Hepatocyte (in vitro differentiated cells): ENCODE data around the gene HSF5. TPM values are rescaled to one million over a fixed set of nuclear protein-coding genes. Genes with fewer than 3 reads are reported as not detected.

Experiments
- DNase-seq: peaks from one replicate; pipeline ENCODE4 v3.0.0-alpha.2; 2016; ENCODE audit warnings: low spot score
- H2AFZ ChIP-seq: fragments of 200-600 bp; sonication (generic); 2 replicates; pipeline ENCODE4 v1.6.0; 2016; ENCODE audit warnings: antibody characterized with exemption, mild to moderate bottlenecking
- H3K27ac ChIP-seq: fragments of 200-600 bp; sonication (generic); 2 replicates; pipeline ENCODE4 v1.5.1; 2016; ENCODE audit warnings: mild to moderate bottlenecking
- H3K27me3 ChIP-seq: fragments of 200-600 bp; sonication (generic); 2 replicates; pipeline ENCODE4 v1.6.1; 2016
- H3K36me3 ChIP-seq: fragments of 200-600 bp; sonication (generic); replicated peaks from 2 replicates; pipeline ENCODE4 v1.5.1; 2016; ENCODE audit warnings: low read depth; ENCODE audit not compliant: insufficient read depth
- H3K4me1 ChIP-seq: fragments of 200-600 bp; sonication (generic); 2 replicates; pipeline ENCODE4 v1.5.1; 2016; ENCODE audit warnings: mild to moderate bottlenecking, moderate library complexity; ENCODE audit not compliant: insufficient read depth
- H3K4me2 ChIP-seq: fragments of 200-600 bp; sonication (generic); 2 replicates; pipeline ENCODE4 v1.6.0; 2016
- H3K4me3 ChIP-seq: fragments of 200-600 bp; sonication (generic); 2 replicates; pipeline ENCODE4 v1.5.1; 2016; ENCODE audit warnings: mild to moderate bottlenecking
- H3K79me2 ChIP-seq: fragments of 200-600 bp; sonication (generic); 2 replicates; pipeline ENCODE4 v1.6.0; 2017; ENCODE audit warnings: mild to moderate bottlenecking
- H3K9me2 ChIP-seq: fragments of 200-600 bp; sonication (generic); replicated peaks from 2 replicates; pipeline ENCODE4 v1.6.0; 2017; ENCODE audit warnings: mild to moderate bottlenecking; ENCODE audit not compliant: insufficient read depth
- H3K9me3 ChIP-seq: fragments of 200-600 bp; sonication (generic); 2 replicates; pipeline ENCODE4 v1.5.1; 2016; ENCODE audit warnings: low read depth, mild to moderate bottlenecking
- H4K20me1 ChIP-seq: fragments of 200-600 bp; sonication (generic); 2 replicates; pipeline ENCODE4 v1.6.0; 2016; ENCODE audit warnings: mild to moderate bottlenecking; ENCODE audit not compliant: insufficient read depth, poor library complexity, severe bottlenecking
- EZH2 ChIP-seq: fragments of 200-600 bp; sonication (generic); IDR thresholded peaks from 2 replicates; pipeline ENCODE4 v1.6.1; 2016; ENCODE audit warnings: antibody characterized with exemption, mild to moderate bottlenecking, borderline replicate concordance
- EZH2phosphoT487 ChIP-seq: fragments of 200-600 bp; sonication (generic); IDR thresholded peaks from one replicate; pipeline ENCODE4 v1.6.1; 2018; ENCODE audit warnings: antibody characterized with exemption, mild to moderate bottlenecking, low read depth, moderate library complexity; ENCODE audit not compliant: unreplicated experiment, severe bottlenecking
- WGBS: methylation state at CpG from one replicate; pipeline ENCODE4 v1.1.6; 2016; ENCODE audit warnings: low lambda C conversion rate; ENCODE audit errors: missing lambda C conversion rate; 5-methylcytosine and 5-hydroxymethylcytosine counted together
- polyA plus RNA-seq: library from polyadenylated mRNA; unstranded; fragments of >200 nt; fragmentation: Nextera tagmentation; extraction: Ambion mirVana; gene quantifications from 2 replicates; pipeline ENCODE4 v1.2.1, GENCODE V29; 2016
- total RNA-seq: library from RNA; depleted of rRNA; stranded (reverse); fragments of >200 nt; gene quantifications from 2 replicates; pipeline ENCODE4 v1.2.3, GENCODE V29; 2014
- TF ChIP-seq, protein P1 (sequence below): fragments of 200-600 bp; sonication (generic); IDR thresholded peaks from 2 replicates; pipeline ENCODE4 v1.5.1; 2016; ENCODE audit warnings: antibody characterized with exemption, mild to moderate bottlenecking; ENCODE audit not compliant: poor library complexity

HSF5 gene
- total and polyA plus RNA-seq, 2 experiments from 2014 or later = 0.03 TPM; not detected in 1

DNA sequence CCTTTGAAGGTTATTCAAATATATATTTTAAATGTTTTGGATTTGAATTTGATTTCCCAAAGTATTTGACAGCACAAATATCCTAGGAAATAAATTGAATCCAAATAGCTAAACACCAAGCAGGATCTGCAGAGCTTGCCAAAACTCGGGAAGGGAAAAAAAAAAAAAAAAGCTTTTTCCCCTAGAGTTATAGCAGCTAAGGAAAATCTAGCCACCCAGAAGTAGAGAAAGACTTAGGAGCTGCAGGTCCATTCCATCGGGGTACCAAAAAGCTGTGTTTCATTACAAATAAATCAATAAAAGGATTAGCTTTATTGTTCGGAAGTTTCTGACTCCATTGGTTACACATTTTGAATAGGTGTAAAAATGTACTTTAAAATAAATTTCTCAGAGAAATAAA, 19.3 kb downstream of the HSF5 start:
- DNase-seq = no peak
- no peak overlapping the region for H3K4me2 ChIP-seq
- TF ChIP-seq EZH2phosphoT487 = no peak
- TF ChIP-seq, protein P1, sequence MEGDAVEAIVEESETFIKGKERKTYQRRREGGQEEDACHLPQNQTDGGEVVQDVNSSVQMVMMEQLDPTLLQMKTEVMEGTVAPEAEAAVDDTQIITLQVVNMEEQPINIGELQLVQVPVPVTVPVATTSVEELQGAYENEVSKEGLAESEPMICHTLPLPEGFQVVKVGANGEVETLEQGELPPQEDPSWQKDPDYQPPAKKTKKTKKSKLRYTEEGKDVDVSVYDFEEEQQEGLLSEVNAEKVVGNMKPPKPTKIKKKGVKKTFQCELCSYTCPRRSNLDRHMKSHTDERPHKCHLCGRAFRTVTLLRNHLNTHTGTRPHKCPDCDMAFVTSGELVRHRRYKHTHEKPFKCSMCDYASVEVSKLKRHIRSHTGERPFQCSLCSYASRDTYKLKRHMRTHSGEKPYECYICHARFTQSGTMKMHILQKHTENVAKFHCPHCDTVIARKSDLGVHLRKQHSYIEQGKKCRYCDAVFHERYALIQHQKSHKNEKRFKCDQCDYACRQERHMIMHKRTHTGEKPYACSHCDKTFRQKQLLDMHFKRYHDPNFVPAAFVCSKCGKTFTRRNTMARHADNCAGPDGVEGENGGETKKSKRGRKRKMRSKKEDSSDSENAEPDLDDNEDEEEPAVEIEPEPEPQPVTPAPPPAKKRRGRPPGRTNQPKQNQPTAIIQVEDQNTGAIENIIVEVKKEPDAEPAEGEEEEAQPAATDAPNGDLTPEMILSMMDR = no peak
- no peak for TF ChIP-seq EZH2
- H3K4me3 ChIP-seq = no peak overlapping the region
- H3K4me1 ChIP-seq = no peaks in the 10 kb centered on the region
- H3K79me2 ChIP-seq = no peaks in the 10 kb centered on the region
- H2AFZ ChIP-seq = no peak overlapping the region
- H3K36me3 ChIP-seq = no peaks in the 10 kb centered on the region
- H3K27ac ChIP-seq = no peak overlapping the region
- no peaks in the 10 kb centered on the region for H4K20me1 ChIP-seq
- no peaks in the 10 kb centered on the region for H3K9me2 ChIP-seq
- peaks cover 6% of the 10 kb centered on the region for H3K27me3 ChIP-seq
- 76% methylated on average over 3 of the region's 3 CpGs for WGBS
- no peaks in the 10 kb centered on the region for H3K9me3 ChIP-seq

DNA sequence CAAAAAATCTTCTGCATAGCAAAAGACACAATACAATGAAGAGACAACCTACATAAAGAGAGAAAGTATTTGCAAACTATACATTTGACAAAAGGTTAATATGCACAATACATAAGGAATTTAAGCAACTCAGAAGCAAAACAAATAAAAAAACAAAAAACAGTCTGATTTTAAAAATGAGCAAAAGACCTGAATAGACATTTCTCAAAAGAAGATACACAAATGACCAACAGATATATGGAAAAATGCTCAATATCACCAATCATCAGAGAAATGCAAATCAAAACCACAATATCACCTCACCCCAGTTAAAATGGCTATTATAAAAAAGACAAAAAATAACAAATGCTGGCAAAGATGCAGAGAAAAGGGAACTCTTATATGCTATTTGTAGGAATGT, 32.7 kb downstream of the HSF5 start:
- Histone ChIP-seq H3K36me3 (no peaks in the 10 kb centered on the region), H3K79me2 (no peaks in the 10 kb centered on the region), H3K9me3 (no peaks in the 10 kb centered on the region), H3K27me3 (no peaks in the 10 kb centered on the region), H3K27ac (no peak overlapping the region), H3K9me2 (no peaks in the 10 kb centered on the region), H3K4me2 (no peak overlapping the region), H4K20me1 (no peaks in the 10 kb centered on the region), H3K4me1 (no peaks in the 10 kb centered on the region), H2AFZ (no peak overlapping the region), H3K4me3 (no peak overlapping the region)
- TF ChIP-seq, protein P1 = no peak
- no peak for TF ChIP-seq EZH2
- no peak for DNase-seq

DNA sequence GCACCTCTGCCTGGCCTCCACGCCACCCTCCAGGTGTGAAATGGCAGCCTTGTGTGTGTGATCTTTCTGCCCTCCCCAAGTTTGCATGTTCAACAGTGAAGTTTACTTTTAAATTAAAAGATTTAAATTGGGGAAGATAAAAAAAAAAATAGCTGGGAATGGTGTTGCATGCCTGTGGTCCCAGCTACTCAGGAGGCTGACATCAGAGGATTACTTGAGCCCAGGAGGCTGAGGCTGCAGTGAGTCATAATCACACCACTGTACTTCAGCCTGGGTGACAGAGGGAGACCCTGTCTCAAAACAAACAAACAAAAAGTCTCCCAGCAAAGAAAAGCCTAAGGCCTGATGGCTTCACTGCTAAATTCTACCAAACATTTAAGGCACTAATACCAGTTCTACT, 35.5 kb downstream of the HSF5 start:
- H3K9me3 ChIP-seq = no peaks in the 10 kb centered on the region
- 100% methylated on average over 1 of the region's 1 CpG for WGBS
- no peak overlapping the region for H2AFZ ChIP-seq
- no peak for DNase-seq
- no peaks in the 10 kb centered on the region for H3K36me3 ChIP-seq
- no peaks in the 10 kb centered on the region for H3K79me2 ChIP-seq
- no peak overlapping the region for H3K4me3 ChIP-seq
- no peaks in the 10 kb centered on the region for H3K4me1 ChIP-seq
- TF ChIP-seq, protein P1 = no peak
- TF ChIP-seq EZH2phosphoT487 = no peak
- no peak for TF ChIP-seq EZH2
- no peak overlapping the region for H3K27ac ChIP-seq
- no peaks in the 10 kb centered on the region for H3K9me2 ChIP-seq
- H3K4me2 ChIP-seq = no peak overlapping the region
- no peaks in the 10 kb centered on the region for H4K20me1 ChIP-seq
- H3K27me3 ChIP-seq = no peaks in the 10 kb centered on the region
